GM23338 (cell line): Measurements from ENCODE around the gene CLEC3B. TPM values are rescaled to one million over a fixed set of nuclear protein-coding genes. Genes with fewer than 3 reads are reported as not detected.

Experiments used
- ATAC-seq: fragments of 200-7000 bp; cut with Tn5 transposase; 3 replicates; pipeline ENCODE4 v1.9.1; 2020
- DNase-seq: peaks from one replicate; pipeline ENCODE4 v3.0.0-alpha.2; 2015; ENCODE audit warnings: low spot score
- H2AFZ ChIP-seq: fragments of 200-600 bp; sonication (generic); 2 replicates; pipeline ENCODE4 v1.8.0; 2016; ENCODE audit warnings: antibody characterized with exemption, mild to moderate bottlenecking, moderate library complexity
- H3F3A ChIP-seq: fragments of 200-600 bp; sonication (generic); replicated peaks from 2 replicates; pipeline ENCODE4 v1.8.0; 2017; ENCODE audit warnings: antibody characterized with exemption, mixed run types, low read depth
- H3K27ac ChIP-seq: fragments of 200-600 bp; sonication (generic); 2 replicates; pipeline ENCODE4 v1.6.1; 2016; ENCODE audit warnings: low read depth
- H3K27me3 ChIP-seq: fragments of 200-600 bp; sonication (generic); 2 replicates; pipeline ENCODE4 v1.8.0; 2016; ENCODE audit warnings: mild to moderate bottlenecking, mixed run types, moderate library complexity; ENCODE audit not compliant: insufficient read depth
- H3K36me3 ChIP-seq: fragments of 200-600 bp; sonication (generic); 2 replicates; pipeline ENCODE4 v1.8.0; 2016; ENCODE audit warnings: mild to moderate bottlenecking; ENCODE audit not compliant: insufficient read depth
- H3K4me1 ChIP-seq: fragments of 200-600 bp; sonication (generic); 2 replicates; pipeline ENCODE4 v1.8.0; 2016; ENCODE audit warnings: mild to moderate bottlenecking, moderate library complexity; ENCODE audit not compliant: insufficient read depth
- H3K4me2 ChIP-seq: fragments of 200-600 bp; sonication (generic); 2 replicates; pipeline ENCODE4 v1.7.1; 2017; ENCODE audit warnings: mixed run types
- H3K4me3 ChIP-seq: fragments of 200-600 bp; sonication (generic); 2 replicates; pipeline ENCODE4 v1.6.1; 2016; ENCODE audit warnings: mixed run types
- H3K79me2 ChIP-seq: fragments of 200-600 bp; sonication (generic); replicated peaks from 2 replicates; pipeline ENCODE4 v1.8.0; 2017; ENCODE audit warnings: mild to moderate bottlenecking; ENCODE audit not compliant: insufficient read depth
- H3K9me2 ChIP-seq: fragments of 200-600 bp; sonication (generic); 2 replicates; pipeline ENCODE4 v1.8.0; 2017; ENCODE audit not compliant: insufficient read depth
- H4K20me1 ChIP-seq: fragments of 200-600 bp; sonication (generic); replicated peaks from 2 replicates; pipeline ENCODE4 v1.8.0; 2017; ENCODE audit warnings: mild to moderate bottlenecking; ENCODE audit not compliant: insufficient read depth
- H3K27ac Mint-ChIP-seq: 2 replicates; pipeline ENCODE4 v1.8.0; 2020; ENCODE audit warnings: inconsistent platforms, mild to moderate bottlenecking, moderate library complexity, mixed read lengths
- H3K27me3 Mint-ChIP-seq: 3 replicates; pipeline ENCODE4 v1.8.0; 2022; ENCODE audit warnings: low read depth, mild to moderate bottlenecking, moderate library complexity, mixed read lengths, inconsistent platforms; ENCODE audit not compliant: insufficient read depth, poor library complexity
- H3K36me3 Mint-ChIP-seq: 3 replicates; pipeline ENCODE4 v1.8.0; 2021; ENCODE audit warnings: low read depth, mild to moderate bottlenecking, inconsistent platforms, moderate library complexity, mixed read lengths
- H3K4me1 Mint-ChIP-seq: 3 replicates; pipeline ENCODE4 v1.8.0; 2020; ENCODE audit warnings: mild to moderate bottlenecking, inconsistent platforms, mixed read lengths
- H3K4me3 Mint-ChIP-seq: 3 replicates; pipeline ENCODE4 v1.8.0; 2021; ENCODE audit warnings: moderate library complexity, mild to moderate bottlenecking, inconsistent platforms, mixed read lengths
- H3K9me3 Mint-ChIP-seq: 3 replicates; pipeline ENCODE4 v1.8.0; 2020; ENCODE audit warnings: moderate library complexity, mild to moderate bottlenecking, inconsistent platforms, mixed read lengths
- CREB1 ChIP-seq: fragments of 250-450 bp; sonication (Bioruptor Pico); IDR thresholded peaks from 2 replicates; pipeline ENCODE4 v1.5.0; 2020; ENCODE audit warnings: low read depth, mild to moderate bottlenecking, moderate library complexity
- CTCF ChIP-seq, 2 experiments: fragments of 200-600 bp in 1 of 2; sonication (generic) in 1 of 2; conservative IDR thresholded peaks; 2 replicates each; pipeline versions ENCODE4 v1.5.1 to v1.6.1; 2016 to 2017; ENCODE audit warnings: antibody characterized with exemption in 2 of 2, low read depth in 2 of 2, mild to moderate bottlenecking in 2 of 2, moderate library complexity in 1 of 2
- JUNB ChIP-seq: IDR thresholded peaks from one replicate; pipeline ENCODE4 v1.6.1; 2016; ENCODE audit warnings: antibody characterized with exemption; ENCODE audit not compliant: unreplicated experiment
- POLR2AphosphoS5 ChIP-seq: IDR thresholded peaks from 2 replicates; pipeline ENCODE4 v1.6.1; 2016; ENCODE audit warnings: antibody characterized with exemption, low read depth
- STAT1 ChIP-seq: IDR thresholded peaks from one replicate; pipeline ENCODE4 v1.6.1; 2016; ENCODE audit warnings: antibody characterized with exemption; ENCODE audit not compliant: unreplicated experiment
- ZNF114 ChIP-seq: fragments of 250-450 bp; sonication (Bioruptor Pico); IDR thresholded peaks from 2 replicates; pipeline ENCODE4 v1.5.0; 2020; ENCODE audit warnings: mild to moderate bottlenecking, moderate library complexity
- ZNF331 ChIP-seq: fragments of 250-450 bp; sonication (Bioruptor Pico); IDR thresholded peaks from 2 replicates; pipeline ENCODE4 v1.5.0; 2020; ENCODE audit warnings: low read depth, mild to moderate bottlenecking, moderate library complexity
- ZNF462 ChIP-seq: fragments of 250-450 bp; sonication (Bioruptor Pico); IDR thresholded peaks from 2 replicates; pipeline ENCODE4 v1.5.0; 2020; ENCODE audit warnings: mild to moderate bottlenecking, moderate library complexity
- polyA plus RNA-seq: library from polyadenylated mRNA; unstranded; fragments of >200 nt; fragmentation: Nextera tagmentation; extraction: Ambion mirVana; gene quantifications from 2 replicates; pipeline ENCODE4 v1.2.1, GENCODE V29; 2016
- total RNA-seq: library from RNA; depleted of rRNA; stranded (reverse); fragments of >200 nt; shearing (Covaris generic); gene quantifications from 2 replicates; pipeline ENCODE4 v1.2.3, GENCODE V29; 2014

CLEC3B gene
- total and polyA plus RNA-seq, 2 experiments from 2014 or later, result not detected

- peaks cover 3% of the 10 kb centered on the region; the same call in 1 of the 2 replicates for H4K20me1 ChIP-seq
- TF ChIP-seq ZNF331 (no peak), CTCF (conservative IDR thresholded peaks at IDR 0.05; ENCODE audit: low read depth in 2 of 2) (peak; percentile 61 to 73), STAT1 (no peak), CREB1 (CRISPR knock-in tag) (0 out of 2 replicates have a peak, but pooled peaks have one; percentile 21)
- Mint-ChIP-seq H3K27me3 (peaks cover 52% of the 10 kb centered on the region), H3K27ac (no peak overlapping the region), H3K4me3 (no peak overlapping the region), H3K36me3 (no peaks in the 10 kb centered on the region), H3K4me1 (peaks cover 22% of the 10 kb centered on the region), H3K9me3 (no peaks in the 10 kb centered on the region)
- H3K4me3 ChIP-seq, result no peak overlapping the region
- no peaks in the 10 kb centered on the region for H3K79me2 ChIP-seq
- H3K4me1 ChIP-seq, result peaks cover 8% of the 10 kb centered on the region
- H3F3A ChIP-seq, result no peaks in the 10 kb centered on the region
- H3K36me3 ChIP-seq, result no peaks in the 10 kb centered on the region
- H2AFZ ChIP-seq, result no peak overlapping the region
- H3K9me2 ChIP-seq, result no peaks in the 10 kb centered on the region
- H3K4me2 ChIP-seq, result no peak overlapping the region
- peak; percentile 72 for DNase-seq
- H3K27me3 ChIP-seq, result peaks cover 57% of the 10 kb centered on the region
- H3K27ac ChIP-seq, result no peak overlapping the region
- ATAC-seq, result peak; percentile 71
Observed at GRCh38 chr3:45055411-45056143, 29.5 kb downstream of the CLEC3B start.

GRCh38 chr3:45056608-45057301 lies 30.7 kb downstream of the CLEC3B start:
- Mint-ChIP-seq H3K36me3 (no peaks in the 10 kb centered on the region), H3K4me1 (peaks cover 28% of the 10 kb centered on the region), H3K27ac (no peak overlapping the region), H3K27me3 (peaks cover 57% of the 10 kb centered on the region), H3K9me3 (no peaks in the 10 kb centered on the region), H3K4me3 (no peak overlapping the region)
- H3K27me3 ChIP-seq, result peaks cover 67% of the 10 kb centered on the region
- no peaks in the 10 kb centered on the region for H3K36me3 ChIP-seq
- H3K4me2 ChIP-seq, result no peak overlapping the region
- H3K27ac ChIP-seq, result no peak overlapping the region
- no peaks in the 10 kb centered on the region for H3K9me2 ChIP-seq
- H3K4me1 ChIP-seq, result peaks cover 13% of the 10 kb centered on the region
- H4K20me1 ChIP-seq, result peaks cover 3% of the 10 kb centered on the region; the same call in 1 of the 2 replicates
- no peaks in the 10 kb centered on the region for H3F3A ChIP-seq
- no peak overlapping the region for H2AFZ ChIP-seq
- no peak overlapping the region for H3K4me3 ChIP-seq
- H3K79me2 ChIP-seq, result no peaks in the 10 kb centered on the region
- ATAC-seq (peak; percentile 81), DNase-seq (peak; percentile 68)
- TF ChIP-seq ZNF114 (no peak), CTCF (conservative IDR thresholded peaks at IDR 0.05; ENCODE audit: low read depth in 2 of 2) (peak in 1 of 2 experiments; percentile 8; a peak in 1 of 4 replicates), POLR2AphosphoS5 (no peak), ZNF331 (no peak), JUNB (no peak), ZNF462 (CRISPR knock-in tag) (no peak)
